Measurements from ENCODE around the gene PLEKHA8. TPM values are rescaled to one million over a fixed set of nuclear protein-coding genes. Genes with fewer than 3 reads are reported as not detected.

Gene PLEKHA8
- total RNA-seq, 6 experiments from 2014 or later: 2.7 to 8.1 (median 4.4) TPM

DNA sequence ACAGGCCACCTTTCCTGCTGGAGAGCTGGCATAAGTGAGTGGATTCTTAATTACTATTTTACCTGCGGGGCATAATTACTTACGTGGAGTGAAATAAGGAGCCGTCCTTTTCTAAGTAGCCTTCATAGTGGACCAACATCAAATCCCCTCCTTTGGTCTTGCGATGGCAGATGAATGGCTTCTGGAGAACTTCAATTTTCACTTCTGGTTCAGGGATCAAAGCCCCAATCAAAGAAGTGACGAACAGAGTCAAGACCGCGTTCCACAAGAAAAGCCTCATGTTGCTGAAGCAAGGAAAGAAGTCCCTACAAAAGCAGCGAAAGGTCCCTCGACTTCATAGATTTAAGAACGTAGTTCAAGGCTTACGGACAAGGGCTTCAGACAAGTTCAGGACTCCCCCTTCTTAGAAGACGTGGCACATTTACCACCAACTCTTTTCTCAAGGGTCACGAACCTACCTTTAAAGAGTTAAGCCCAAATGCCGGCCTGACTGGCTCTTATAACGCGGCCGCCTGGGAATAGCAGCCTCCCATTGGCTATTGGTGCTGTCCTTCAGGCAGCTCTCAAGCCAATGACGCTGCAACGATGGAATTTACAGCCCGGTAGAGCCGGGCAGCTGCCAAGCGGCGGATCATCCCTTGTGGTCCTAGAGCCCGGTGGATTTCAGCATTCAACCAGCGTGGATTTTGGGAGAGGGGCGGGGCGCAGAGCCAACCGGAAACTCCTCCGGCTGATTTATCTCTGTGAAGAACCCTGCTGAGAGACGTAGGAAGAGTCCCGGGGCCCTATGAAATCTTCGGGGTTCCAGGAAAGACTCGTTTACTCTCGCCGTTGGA is 1.8 kb upstream of the PLEKHA8 start, which contains the start of gene FKBP14:
TSS of gene FKBP14 (minus strand) at position 474 of the 836 bp plus-strand sequence. CDS start at position 280, 194 bp downstream.
- peaks cover 0 to 27% (median 2%) of the 10 kb centered on the region in 4 donors for H3K4me1 ChIP-seq
- H3K4me3 ChIP-seq: peak within 1 kb of the TSS; percentile 86 to 94 (median 88)
- under 1% methylated on average over 28 of the region's 35 CpGs for WGBS (ENCODE audit: insufficient coverage, low coverage, low lambda C conversion rate, missing lambda C conversion rate)
- H3K9me3 ChIP-seq: no peaks in the 10 kb centered on the region
- peak within 1 kb of the TSS; percentile 68 to 89 (median 79) for H3K27ac ChIP-seq
- DNase-seq (peak; percentile 96 to 99 (median 98)), ATAC-seq (peak; percentile 86 to 94 (median 88))
- intact Hi-C loops (cut with DNase I): no loop called here
- H3K27me3 ChIP-seq: no peaks in the 10 kb centered on the region
- peak; percentile 43 for TF ChIP-seq POLR2A (IDR thresholded peaks at IDR 0.05)
- TF ChIP-seq, protein P1, sequence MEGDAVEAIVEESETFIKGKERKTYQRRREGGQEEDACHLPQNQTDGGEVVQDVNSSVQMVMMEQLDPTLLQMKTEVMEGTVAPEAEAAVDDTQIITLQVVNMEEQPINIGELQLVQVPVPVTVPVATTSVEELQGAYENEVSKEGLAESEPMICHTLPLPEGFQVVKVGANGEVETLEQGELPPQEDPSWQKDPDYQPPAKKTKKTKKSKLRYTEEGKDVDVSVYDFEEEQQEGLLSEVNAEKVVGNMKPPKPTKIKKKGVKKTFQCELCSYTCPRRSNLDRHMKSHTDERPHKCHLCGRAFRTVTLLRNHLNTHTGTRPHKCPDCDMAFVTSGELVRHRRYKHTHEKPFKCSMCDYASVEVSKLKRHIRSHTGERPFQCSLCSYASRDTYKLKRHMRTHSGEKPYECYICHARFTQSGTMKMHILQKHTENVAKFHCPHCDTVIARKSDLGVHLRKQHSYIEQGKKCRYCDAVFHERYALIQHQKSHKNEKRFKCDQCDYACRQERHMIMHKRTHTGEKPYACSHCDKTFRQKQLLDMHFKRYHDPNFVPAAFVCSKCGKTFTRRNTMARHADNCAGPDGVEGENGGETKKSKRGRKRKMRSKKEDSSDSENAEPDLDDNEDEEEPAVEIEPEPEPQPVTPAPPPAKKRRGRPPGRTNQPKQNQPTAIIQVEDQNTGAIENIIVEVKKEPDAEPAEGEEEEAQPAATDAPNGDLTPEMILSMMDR (IDR thresholded peaks at IDR 0.05): no peak
- no peaks in the 10 kb centered on the region for H3K36me3 ChIP-seq

- Histone ChIP-seq H3K27me3 (no peaks in the 10 kb centered on the region), H3K4me1 (peaks cover 0 to 27% (median 2%) of the 10 kb centered on the region in 4 donors), H3K9me3 (no peaks in the 10 kb centered on the region), H3K27ac (peak overlapping the region; percentile 9 to 89 (median 79)), H3K36me3 (no peaks in the 10 kb centered on the region), H3K4me3 (peak overlapping the region; percentile 86 to 94 (median 88))
- TF ChIP-seq, protein P1 (IDR thresholded peaks at IDR 0.05): no peak
- TF ChIP-seq POLR2A (IDR thresholded peaks at IDR 0.05): no peak
- WGBS (ENCODE audit: insufficient coverage, low coverage, low lambda C conversion rate, missing lambda C conversion rate): under 1% methylated on average over 10 of the region's 10 CpGs
- DNase-seq: no peak
- intact Hi-C loops (cut with DNase I): no loop called here
- peak; percentile 2 to 25 (median 7) for ATAC-seq
These were observed 1.2 kb upstream of the PLEKHA8 start for GRCh38 chr7:30027065-30027456.

- H3K27ac ChIP-seq: peak overlapping the region; percentile 68 to 89 (median 79)
- H3K9me3 ChIP-seq: no peaks in the 10 kb centered on the region
- WGBS (ENCODE audit: insufficient coverage, low coverage, low lambda C conversion rate, missing lambda C conversion rate): 4% methylated on average over 9 of the region's 9 CpGs
- H3K4me1 ChIP-seq: peaks cover 0 to 27% (median 2%) of the 10 kb centered on the region in 4 donors
- H3K27me3 ChIP-seq: no peaks in the 10 kb centered on the region
- intact Hi-C loops (cut with DNase I): no loop called here
- H3K4me3 ChIP-seq: peak overlapping the region; percentile 86 to 94 (median 88)
- ATAC-seq (peak; percentile 4 to 37 (median 16)), DNase-seq (no peak)
- TF ChIP-seq, protein P1 (IDR thresholded peaks at IDR 0.05): no peak
- TF ChIP-seq POLR2A (IDR thresholded peaks at IDR 0.05): no peak
- H3K36me3 ChIP-seq: no peaks in the 10 kb centered on the region
These were observed 434 bp upstream of the PLEKHA8 start for GRCh38 chr7:30027740-30028215.

DNA sequence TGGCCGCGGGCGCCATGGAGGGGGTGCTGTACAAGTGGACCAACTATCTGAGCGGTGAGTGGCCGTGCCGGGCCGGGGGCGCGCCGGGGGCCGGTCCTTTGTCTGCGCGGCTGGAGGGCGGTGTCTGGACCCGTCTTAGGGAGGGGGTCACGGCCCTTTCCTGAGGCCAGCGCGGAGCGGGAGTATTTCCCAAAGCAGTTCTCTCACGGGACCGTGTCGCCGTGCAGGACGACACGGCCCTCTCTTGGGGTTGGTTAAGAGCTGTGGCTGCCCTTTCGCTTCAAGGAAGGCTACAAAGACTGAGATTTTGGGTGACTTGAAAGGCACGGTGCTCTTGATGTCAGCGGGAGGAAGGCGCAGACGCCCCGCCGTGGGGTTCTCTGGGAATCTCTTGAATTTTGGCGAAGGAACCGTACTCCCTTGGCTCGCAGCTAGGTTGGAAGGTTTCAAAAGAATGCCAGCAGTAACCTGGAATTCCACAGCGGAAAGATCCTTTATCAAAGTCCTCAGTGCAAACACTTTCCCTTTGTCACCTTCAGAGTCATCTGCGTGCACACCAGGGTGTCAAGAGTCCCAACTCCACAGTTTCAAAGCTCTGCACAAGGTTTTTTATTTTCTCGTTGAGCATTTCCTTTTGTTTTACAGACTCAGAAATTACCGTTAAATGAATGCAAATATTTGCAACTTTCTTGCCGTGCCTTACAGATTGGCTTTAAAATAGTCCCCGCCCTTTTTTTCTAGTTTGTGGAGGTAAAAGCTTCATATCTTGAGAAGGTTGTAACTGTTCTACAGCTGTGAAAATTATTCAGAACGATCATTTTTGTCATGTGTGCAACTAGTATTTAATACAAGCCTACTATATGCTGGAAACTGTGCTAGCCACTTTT is 780 bp downstream of the PLEKHA8 start:
- Histone ChIP-seq H3K27me3 (no peaks in the 10 kb centered on the region), H3K36me3 (no peaks in the 10 kb centered on the region), H3K27ac (peak overlapping the region; percentile 68 to 89 (median 79)), H3K4me1 (peaks cover 0 to 27% (median 2%) of the 10 kb centered on the region in 4 donors), H3K9me3 (no peaks in the 10 kb centered on the region), H3K4me3 (peak overlapping the region; percentile 86 to 94 (median 88))
- TF ChIP-seq, protein P1 (IDR thresholded peaks at IDR 0.05): no peak
- TF ChIP-seq POLR2A (IDR thresholded peaks at IDR 0.05): no peak
- DNase-seq (peak in 1 of 3 donors; percentile 61), ATAC-seq (peak; percentile 18 to 42 (median 23))
- intact Hi-C loops (cut with DNase I): no loop called here
- 1% methylated on average over 16 of the region's 42 CpGs for WGBS (ENCODE audit: insufficient coverage, low coverage, low lambda C conversion rate, missing lambda C conversion rate)

Measured in right lobe of liver (tissue), 6 donors.